Measurements from ENCODE around the gene VPS26A. TPM values are rescaled to one million over a fixed set of nuclear protein-coding genes. Genes with fewer than 3 reads are reported as not detected.
"Not testable (repeated sequence)": the region's sequence is repeated elsewhere in the genome, so short reads cannot be mapped to it uniquely, and the experiment has no call there.

The VPS26A gene
- total RNA-seq, 1 donor from 2014 or later: 37.3 TPM

- no peak for ATAC-seq
- intact Hi-C loops (cut with micrococcal nuclease): no loop called here
- no peak for DNase-seq
Observed at GRCh38 chr10:69100136-69100872, 23.7 kb upstream of the VPS26A start.

- intact Hi-C loops (cut with micrococcal nuclease): no loop called here
- no peak for DNase-seq
- ATAC-seq: no peak
Observed at GRCh38 chr10:69101451-69102095, 22.4 kb upstream of the VPS26A start.

GRCh38 chr10:69102440-69102839, 21.5 kb upstream of the VPS26A start:
- DNase-seq (no peak), ATAC-seq (no peak)
- intact Hi-C loops (cut with micrococcal nuclease): no loop called here

GRCh38 chr10:69103784-69104183, 20.2 kb upstream of the VPS26A start:
- DNase-seq (no peak), ATAC-seq (no peak)
- intact Hi-C loops (cut with micrococcal nuclease): no loop called here

GRCh38 chr10:69104994-69105790, 18.8 kb upstream of the VPS26A start:
- ATAC-seq: no peak
- DNase-seq: no peak
- intact Hi-C loops (cut with micrococcal nuclease): no loop called here

- DNase-seq: no peak
Observed at GRCh38 chr10:69107176-69107490, 16.8 kb upstream of the VPS26A start.

GRCh38 chr10:69107699-69108098, 16.3 kb upstream of the VPS26A start:
- DNase-seq (no peak), ATAC-seq (no peak)
- intact Hi-C loops (cut with micrococcal nuclease): no loop called here

More at GRCh38 chr10:69107176-69107490, 16.8 kb upstream of the VPS26A start:
- peak; percentile 53 for ATAC-seq
- intact Hi-C loops (cut with micrococcal nuclease): no loop called here

- intact Hi-C loops (cut with micrococcal nuclease): no loop called here
- ATAC-seq (no peak), DNase-seq (no peak)
Observed at GRCh38 chr10:69119896-69120295, 4.1 kb upstream of the VPS26A start.

GRCh38 chr10:69123306-69123746, 652 bp upstream of the VPS26A start:
- intact Hi-C loops (cut with micrococcal nuclease): no loop called here
- ATAC-seq: peak; percentile 54

GRCh38 chr10:69124563-69125268, 738 bp downstream of the VPS26A start:
- DNase-seq (peak; percentile 54), ATAC-seq (peak; percentile 26)
- intact Hi-C loops (cut with micrococcal nuclease): no loop called here

More at GRCh38 chr10:69123306-69123746, 652 bp upstream of the VPS26A start:
- no peak for DNase-seq

- ATAC-seq (no peak), DNase-seq (no peak)
- intact Hi-C loops (cut with micrococcal nuclease): no loop called here
Observed at GRCh38 chr10:69125554-69125953, 1.6 kb downstream of the VPS26A start.

- intact Hi-C loops (cut with micrococcal nuclease): no loop called here
- no peak for ATAC-seq
- no peak for DNase-seq
Observed at GRCh38 chr10:69130251-69130650, 6.3 kb downstream of the VPS26A start.

- no peak for ATAC-seq
- DNase-seq: no peak
- intact Hi-C loops (cut with micrococcal nuclease): no loop called here
Observed at GRCh38 chr10:69139961-69140360, 16.0 kb downstream of the VPS26A start.

GRCh38 chr10:69141304-69141703, 17.3 kb downstream of the VPS26A start:
- no peak for DNase-seq
- ATAC-seq: no peak
- intact Hi-C loops (cut with micrococcal nuclease): no loop called here

GRCh38 chr10:69142074-69142473, 18.1 kb downstream of the VPS26A start:
- intact Hi-C loops (cut with micrococcal nuclease); ATAC-seq; DNase-seq: not testable (repeated sequence)

- ATAC-seq: no peak
- intact Hi-C loops (cut with micrococcal nuclease): no loop called here
Observed at GRCh38 chr10:69142983-69143382, 19.0 kb downstream of the VPS26A start.

GRCh38 chr10:69145329-69145728, 21.4 kb downstream of the VPS26A start:
- intact Hi-C loops (cut with micrococcal nuclease): no loop called here
- DNase-seq (no peak), ATAC-seq (no peak)

More at GRCh38 chr10:69142983-69143382, 19.0 kb downstream of the VPS26A start:
- no peak for DNase-seq

GRCh38 chr10:69145864-69146263, 21.9 kb downstream of the VPS26A start:
- intact Hi-C loops (cut with micrococcal nuclease): no loop called here
- ATAC-seq: no peak
- DNase-seq: no peak

- ATAC-seq (no peak), DNase-seq (no peak)
- intact Hi-C loops (cut with micrococcal nuclease): no loop called here
Observed at GRCh38 chr10:69146759-69147158, 22.8 kb downstream of the VPS26A start.
